HG03159 (cell line): ENCODE measurements around the gene EPAS1.

Experiments used
- ATAC-seq: cut with Tn5 transposase; IDR thresholded peaks from one replicate; pipeline ENCODE4 v1.9.1; 2021; ENCODE audit warnings: mild to moderate bottlenecking, moderate library complexity; ENCODE audit not compliant: unreplicated experiment

The EPAS1 gene

DNA sequence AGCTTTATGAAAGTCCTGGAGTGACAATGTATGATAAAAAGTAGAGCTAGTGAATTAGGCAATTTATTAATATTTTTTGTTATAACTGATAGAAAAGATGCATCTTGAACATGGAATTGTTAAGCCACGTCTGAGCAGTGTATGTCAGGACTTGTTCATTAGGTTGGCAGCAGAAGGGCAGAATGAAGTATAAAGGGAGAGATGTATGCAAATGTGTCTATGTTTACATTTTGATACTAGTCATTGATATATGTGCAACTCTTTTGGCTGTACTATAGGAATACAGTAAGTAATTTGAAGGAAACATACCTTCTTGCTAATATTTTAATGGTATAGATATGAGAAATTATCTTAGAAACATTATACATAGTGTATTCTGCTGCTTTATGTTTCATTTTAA lies 133.2 kb downstream of the EPAS1 start:
- no peak for ATAC-seq

GRCh38 chr2:46430992-46431391 lies 133.8 kb downstream of the EPAS1 start:
- ATAC-seq = no peak

DNA sequence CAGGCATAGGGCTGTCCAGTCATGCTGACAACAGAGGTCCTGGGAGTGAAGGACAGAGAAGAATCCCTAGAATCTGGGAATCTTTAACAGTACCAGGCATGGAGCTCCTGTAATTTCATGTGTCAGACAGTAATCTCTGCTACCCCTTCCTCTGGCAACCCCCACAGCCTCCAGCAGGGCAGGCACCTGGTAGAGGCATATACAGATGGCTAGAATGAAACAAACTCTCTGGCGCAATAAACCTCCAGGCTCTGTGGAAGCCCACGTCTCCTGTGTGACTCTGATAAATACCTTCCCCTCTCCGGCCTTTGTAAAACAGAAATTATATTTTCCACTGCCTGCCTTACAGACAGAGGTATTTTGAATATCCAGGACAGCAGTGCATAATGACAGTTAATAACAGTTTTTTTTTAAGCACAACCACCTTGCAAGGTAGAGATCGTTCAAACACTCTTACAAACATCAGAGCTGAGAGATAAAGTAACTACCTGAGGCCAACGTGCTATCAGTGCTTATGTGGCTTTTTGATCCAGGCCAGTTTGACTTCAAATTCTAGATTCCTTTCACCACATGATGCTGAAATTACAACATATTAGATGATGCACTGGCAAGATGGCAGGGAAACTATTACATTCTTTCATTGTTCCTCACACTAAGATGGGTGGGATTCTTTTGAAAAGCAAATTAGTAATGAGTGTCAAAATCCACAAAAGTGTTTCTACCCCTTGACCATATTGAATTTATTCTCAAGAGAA lies 134.5 kb downstream of the EPAS1 start:
- ATAC-seq = no peak

GRCh38 chr2:46434851-46435273 lies 137.7 kb downstream of the EPAS1 start:
- no peak for ATAC-seq

GRCh38 chr2:46435353-46435752 lies 138.1 kb downstream of the EPAS1 start:
- no peak for ATAC-seq

- ATAC-seq = no peak
Observed at GRCh38 chr2:46435796-46436360, 138.7 kb downstream of the EPAS1 start.
